ENCODE measurements around the gene PKDREJ. TPM values are rescaled to one million over a fixed set of nuclear protein-coding genes. Genes with fewer than 3 reads are reported as not detected.

Gene PKDREJ
- total RNA-seq, 4 donors from 2014 or later = 0.27 TPM; not detected in 3

DNA sequence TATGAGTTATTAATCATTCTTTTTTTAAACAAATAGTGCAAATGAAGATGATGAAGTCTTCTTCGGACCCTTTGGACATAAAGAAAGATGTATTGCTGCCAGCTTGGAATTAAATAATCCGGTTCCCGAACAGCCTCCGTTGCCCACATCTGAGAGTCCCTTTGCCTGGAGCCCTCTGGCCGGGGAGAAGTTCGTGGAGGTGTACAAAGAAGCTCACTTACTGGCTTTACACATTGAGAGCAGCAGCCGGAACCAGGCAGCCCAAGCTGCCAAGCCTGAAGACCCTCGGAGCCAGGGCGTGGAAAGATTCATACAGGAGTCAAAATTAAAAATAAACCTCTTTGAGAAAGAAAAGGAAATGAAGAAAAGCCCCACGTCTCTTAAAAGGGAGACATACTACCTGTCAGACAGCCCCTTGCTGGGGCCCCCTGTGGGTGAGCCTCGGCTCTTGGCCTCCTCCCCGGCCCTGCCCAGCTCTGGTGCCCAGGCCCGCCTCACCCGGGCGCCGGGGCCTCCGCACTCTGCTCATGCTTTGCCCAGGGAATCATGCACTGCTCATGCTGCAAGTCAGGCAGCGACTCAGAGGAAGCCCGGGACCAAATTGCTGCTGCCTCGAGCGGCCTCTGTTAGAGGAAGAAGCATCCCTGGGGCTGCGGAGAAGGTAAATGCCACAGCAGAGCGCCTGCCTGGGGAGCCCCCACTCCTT, 45.3 kb upstream of the PKDREJ start:
- no peak for DNase-seq
- no peaks in the 10 kb centered on the region for H3K4me1 ChIP-seq
- no peak overlapping the region for H3K27ac ChIP-seq
- H3K4me3 ChIP-seq = no peak overlapping the region
- no peaks in the 10 kb centered on the region for H3K36me3 ChIP-seq
- no peaks in the 10 kb centered on the region for H3K9me3 ChIP-seq
- in situ Hi-C loops (cut with MboI; ENCODE audit: low pct_ligation_motif_present in 1 of 4, low pct_unique_long_range_greater_than_20kb in 1 of 4, low sequenced_read_pairs in 3 of 4) = loop anchor here in 1 of 4 donors (25.0 kb wide), 1 partner anchor 296 kb away; no protein-coding TSS in a partner anchor
- intact Hi-C loops (cut with DNase I; ENCODE audit: low total_unique reads) = no loop called here
- TF ChIP-seq POLR2AphosphoS5 (IDR thresholded peaks at IDR 0.05) (no peak), EP300 (IDR thresholded peaks at IDR 0.05; ENCODE audit: low read depth) (no peak), POLR2A (IDR thresholded peaks at IDR 0.05) (no peak)
- no peaks in the 10 kb centered on the region for H3K27me3 ChIP-seq
- 58 to 95% methylated on average over 3 to 23 of the region's 23 CpGs for WGBS, 2 donors (ENCODE audit: low coverage in 1 of 2)

DNA sequence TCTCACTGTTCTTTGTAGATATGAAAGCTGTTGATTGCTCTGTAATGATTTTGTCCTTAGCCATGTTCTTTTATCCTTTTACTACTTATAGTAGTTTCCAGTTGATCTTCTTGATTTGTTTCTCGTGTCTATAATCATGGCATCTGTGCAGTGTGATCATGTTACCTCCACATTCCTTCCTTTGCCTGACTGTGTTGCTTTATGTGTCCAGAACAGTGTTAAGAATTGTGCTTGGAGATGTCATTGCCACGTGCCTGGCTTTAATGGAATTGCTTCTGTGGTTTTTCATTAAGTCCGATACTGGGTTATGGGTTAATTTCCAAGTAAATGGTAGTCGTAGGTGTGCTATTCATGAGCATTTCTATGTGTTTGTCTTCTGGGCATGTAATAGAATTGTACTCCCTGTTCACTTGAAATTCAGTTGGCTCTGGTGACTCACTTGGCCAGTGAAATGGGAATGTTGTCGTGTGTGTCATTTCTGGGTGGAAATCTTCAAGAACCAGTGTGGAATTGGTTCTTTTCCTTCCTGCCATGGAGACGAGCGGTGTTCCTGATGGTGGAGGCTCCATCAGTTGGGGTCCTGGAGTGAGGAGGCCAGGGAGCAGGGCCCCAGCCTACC, 40.3 kb upstream of the PKDREJ start:
- no peak overlapping the region for H3K27ac ChIP-seq
- intact Hi-C loops (cut with DNase I; ENCODE audit: low total_unique reads) = no loop called here
- no peaks in the 10 kb centered on the region for H3K9me3 ChIP-seq
- H3K36me3 ChIP-seq = no peaks in the 10 kb centered on the region
- DNase-seq = no peak
- H3K4me3 ChIP-seq = no peak overlapping the region
- no peaks in the 10 kb centered on the region for H3K27me3 ChIP-seq
- 92 to 94% methylated on average over 5 to 7 of the region's 7 CpGs for WGBS, 2 donors (ENCODE audit: low coverage in 1 of 2)
- TF ChIP-seq POLR2AphosphoS5 (IDR thresholded peaks at IDR 0.05) = no peak
- TF ChIP-seq POLR2A (IDR thresholded peaks at IDR 0.05) = no peak
- TF ChIP-seq EP300 (IDR thresholded peaks at IDR 0.05; ENCODE audit: low read depth) = no peak
- TF ChIP-seq, protein P1, sequence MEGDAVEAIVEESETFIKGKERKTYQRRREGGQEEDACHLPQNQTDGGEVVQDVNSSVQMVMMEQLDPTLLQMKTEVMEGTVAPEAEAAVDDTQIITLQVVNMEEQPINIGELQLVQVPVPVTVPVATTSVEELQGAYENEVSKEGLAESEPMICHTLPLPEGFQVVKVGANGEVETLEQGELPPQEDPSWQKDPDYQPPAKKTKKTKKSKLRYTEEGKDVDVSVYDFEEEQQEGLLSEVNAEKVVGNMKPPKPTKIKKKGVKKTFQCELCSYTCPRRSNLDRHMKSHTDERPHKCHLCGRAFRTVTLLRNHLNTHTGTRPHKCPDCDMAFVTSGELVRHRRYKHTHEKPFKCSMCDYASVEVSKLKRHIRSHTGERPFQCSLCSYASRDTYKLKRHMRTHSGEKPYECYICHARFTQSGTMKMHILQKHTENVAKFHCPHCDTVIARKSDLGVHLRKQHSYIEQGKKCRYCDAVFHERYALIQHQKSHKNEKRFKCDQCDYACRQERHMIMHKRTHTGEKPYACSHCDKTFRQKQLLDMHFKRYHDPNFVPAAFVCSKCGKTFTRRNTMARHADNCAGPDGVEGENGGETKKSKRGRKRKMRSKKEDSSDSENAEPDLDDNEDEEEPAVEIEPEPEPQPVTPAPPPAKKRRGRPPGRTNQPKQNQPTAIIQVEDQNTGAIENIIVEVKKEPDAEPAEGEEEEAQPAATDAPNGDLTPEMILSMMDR (IDR thresholded peaks at IDR 0.05) = no peak
- H3K4me1 ChIP-seq = no peaks in the 10 kb centered on the region
- in situ Hi-C loops (cut with MboI; ENCODE audit: low pct_ligation_motif_present in 1 of 4, low pct_unique_long_range_greater_than_20kb in 1 of 4, low sequenced_read_pairs in 3 of 4) = loop anchor here in 1 of 4 donors (25.0 kb wide), 1 partner anchor 291 kb away; no protein-coding TSS in a partner anchor

- no peaks in the 10 kb centered on the region for H3K36me3 ChIP-seq
- no peak overlapping the region for H3K27ac ChIP-seq
- 90 to 94% methylated on average over 2 to 7 of the region's 7 CpGs for whole genome bisulfite sequencing, 2 donors (ENCODE audit: low coverage in 1 of 2)
- in situ Hi-C loops (cut with MboI; ENCODE audit: low pct_ligation_motif_present in 1 of 4, low pct_unique_long_range_greater_than_20kb in 1 of 4, low sequenced_read_pairs in 3 of 4) = loop anchor here in 1 of 4 donors (25.0 kb wide), 1 partner anchor 288 kb away; no protein-coding TSS in a partner anchor
- no peaks in the 10 kb centered on the region for H3K27me3 ChIP-seq
- H3K4me1 ChIP-seq = peaks cover 15 to 21% (median 16%) of the 10 kb centered on the region in 4 donors
- DNase-seq = no peak
- TF ChIP-seq EP300 (IDR thresholded peaks at IDR 0.05; ENCODE audit: low read depth) (no peak), POLR2A (IDR thresholded peaks at IDR 0.05) (no peak), POLR2AphosphoS5 (IDR thresholded peaks at IDR 0.05) (no peak)
- TF ChIP-seq, protein P1 (IDR thresholded peaks at IDR 0.05) = no peak
- H3K4me3 ChIP-seq = no peak overlapping the region
- intact Hi-C loops (cut with DNase I; ENCODE audit: low total_unique reads) = no loop called here
- H3K9me3 ChIP-seq = no peaks in the 10 kb centered on the region
Observed at GRCh38 chr22:46300491-46300890, 37.3 kb upstream of the PKDREJ start.

DNA sequence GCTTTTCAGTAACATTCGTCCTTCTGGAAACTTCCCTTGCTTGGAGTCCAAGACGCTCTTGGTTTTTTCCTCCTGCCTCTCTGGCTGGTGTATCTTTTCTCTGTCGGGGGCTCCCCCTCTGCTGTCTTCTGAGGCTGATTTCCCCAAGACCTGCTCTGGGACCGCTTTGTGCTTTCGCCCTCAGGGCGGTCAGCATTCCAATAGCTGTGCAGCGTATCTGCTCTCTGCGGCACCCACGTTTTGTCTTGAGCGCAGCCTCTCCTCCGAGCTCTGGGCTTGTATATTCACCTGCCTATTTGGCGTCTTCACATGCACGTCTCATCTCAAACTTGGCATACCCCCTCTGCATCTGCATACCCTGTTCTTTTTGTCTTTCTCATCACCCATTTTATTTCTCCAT, 36.0 kb upstream of the PKDREJ start:
- Histone ChIP-seq H3K4me1 (peaks cover 16 to 22% (median 17%) of the 10 kb centered on the region in 4 donors), H3K4me3 (no peak overlapping the region), H3K27ac (no peak overlapping the region), H3K9me3 (no peaks in the 10 kb centered on the region), H3K36me3 (no peaks in the 10 kb centered on the region), H3K27me3 (no peaks in the 10 kb centered on the region)
- in situ Hi-C loops (cut with MboI; ENCODE audit: low pct_ligation_motif_present in 1 of 4, low pct_unique_long_range_greater_than_20kb in 1 of 4, low sequenced_read_pairs in 3 of 4) (loop anchor here in 1 of 4 donors (10.0 kb wide), 1 partner anchor 154 kb away; no protein-coding TSS in a partner anchor), intact Hi-C loops (cut with DNase I; ENCODE audit: low total_unique reads) (no loop called here)
- TF ChIP-seq, protein P1 (IDR thresholded peaks at IDR 0.05) = no peak
- TF ChIP-seq EP300 (IDR thresholded peaks at IDR 0.05; ENCODE audit: low read depth) (no peak), POLR2AphosphoS5 (IDR thresholded peaks at IDR 0.05) (no peak), POLR2A (IDR thresholded peaks at IDR 0.05) (no peak)
- WGBS, 2 donors (ENCODE audit: low coverage in 1 of 2) = 87 to 91% methylated on average over 3 to 13 of the region's 13 CpGs
- DNase-seq = no peak
